Neuronal stem cell (in vitro differentiated cells): Measurements from ENCODE around the gene LCLAT1.

Source experiments
- DNase-seq: peaks from one replicate; pipeline ENCODE4 v3.0.0-alpha.2; 2013; ENCODE audit warnings: low spot score
- H2AFZ ChIP-seq: one replicate; pipeline ENCODE4 v1.6.1; 2013; ENCODE audit warnings: mild to moderate bottlenecking, low read length, inconsistent platforms
- H2AK5ac ChIP-seq: 2 replicates; pipeline ENCODE4 v1.6.1; 2013; ENCODE audit warnings: low read depth, mild to moderate bottlenecking, inconsistent platforms, low read length, moderate library complexity, mixed read lengths
- H2BK120ac ChIP-seq: 2 replicates; pipeline ENCODE4 v1.6.1; 2013; ENCODE audit warnings: low read depth, mild to moderate bottlenecking, inconsistent platforms, low read length, moderate library complexity, mixed read lengths
- H2BK12ac ChIP-seq: one replicate; pipeline ENCODE4 v1.6.1; 2013; ENCODE audit warnings: low read length, inconsistent platforms
- H2BK15ac ChIP-seq: 2 replicates; pipeline ENCODE4 v1.6.1; 2013; ENCODE audit warnings: mild to moderate bottlenecking, low read length, inconsistent platforms, mixed read lengths
- H2BK5ac ChIP-seq: one replicate; pipeline ENCODE4 v1.6.1; 2013; ENCODE audit warnings: inconsistent platforms, mild to moderate bottlenecking, low read length, moderate library complexity
- H3K14ac ChIP-seq: one replicate; pipeline ENCODE4 v1.6.1; 2013; ENCODE audit warnings: low read length, inconsistent platforms
- H3K18ac ChIP-seq: 2 replicates; pipeline ENCODE4 v1.6.1; 2013; ENCODE audit warnings: low read length, inconsistent platforms
- H3K23ac ChIP-seq: 2 replicates; pipeline ENCODE4 v1.6.1; 2013; ENCODE audit warnings: low read depth, mild to moderate bottlenecking, mixed read lengths, low read length, inconsistent platforms; ENCODE audit not compliant: poor library complexity
- H3K27ac ChIP-seq: replicated peaks from 3 replicates; pipeline ENCODE4 v1.5.1; 2013; ENCODE audit warnings: low read length, inconsistent platforms
- H3K27me3 ChIP-seq, 3 experiments: 2 replicates each; pipeline ENCODE4 v1.6.1; 2013; ENCODE audit warnings: low read length in 3 of 3, mild to moderate bottlenecking in 2 of 3, inconsistent platforms in 1 of 3, low read depth in 1 of 3, mixed read lengths in 1 of 3, moderate library complexity in 1 of 3; ENCODE audit not compliant: control insufficient read depth in 3 of 3, insufficient read depth in 3 of 3
- H3K36me3 ChIP-seq, 2 donors: replicated peaks in 1 of 2; 2 replicates each; pipeline ENCODE4 v1.6.1; 2013; ENCODE audit warnings: low read length in 2 of 2; ENCODE audit not compliant: control insufficient read depth in 2 of 2, insufficient read depth in 2 of 2
- H3K4ac ChIP-seq: 2 replicates; pipeline ENCODE4 v1.6.1; 2013; ENCODE audit warnings: inconsistent platforms, mild to moderate bottlenecking, low read length, moderate library complexity
- H3K4me1 ChIP-seq, 2 donors: 1 replicate in 1 of 2; 2 replicates in 1 of 2; pipeline ENCODE4 v1.6.1; 2013; ENCODE audit warnings: low read length in 2 of 2, low read depth in 1 of 2; ENCODE audit not compliant: control insufficient read depth in 2 of 2, insufficient read depth in 1 of 2
- H3K4me2 ChIP-seq: one replicate; pipeline ENCODE4 v1.6.1; 2013; ENCODE audit warnings: mild to moderate bottlenecking, low read length, inconsistent platforms; ENCODE audit not compliant: insufficient read depth, poor library complexity, severe bottlenecking
- H3K4me3 ChIP-seq, 2 donors: 2 replicates each; pipeline ENCODE4 v1.5.1; 2013; ENCODE audit warnings: low read length in 2 of 2, mild to moderate bottlenecking in 2 of 2, inconsistent platforms in 1 of 2, moderate library complexity in 1 of 2
- H3K79me1 ChIP-seq: one replicate; pipeline ENCODE4 v1.6.1; 2013; ENCODE audit warnings: low read depth, mild to moderate bottlenecking, inconsistent platforms, low read length, moderate library complexity
- H3K9ac ChIP-seq: one replicate; pipeline ENCODE4 v1.6.1; 2013; ENCODE audit warnings: mild to moderate bottlenecking, low read depth, low read length, inconsistent platforms; ENCODE audit not compliant: poor library complexity
- H3K9me3 ChIP-seq, 2 donors: replicated peaks in 1 of 2; 2 replicates each; pipeline versions ENCODE3 to v1.6.1; 2013; ENCODE audit warnings: low read length in 2 of 2, mild to moderate bottlenecking in 2 of 2, inconsistent platforms in 1 of 2, low read depth in 1 of 2, mixed read lengths in 1 of 2, moderate library complexity in 1 of 2; ENCODE audit not compliant: control insufficient read depth in 2 of 2, insufficient read depth in 1 of 2
- H4K8ac ChIP-seq: one replicate; pipeline ENCODE4 v1.6.1; 2013; ENCODE audit warnings: low read depth, mild to moderate bottlenecking, inconsistent platforms, low read length, moderate library complexity
- H4K91ac ChIP-seq: one replicate; pipeline ENCODE4 v1.6.1; 2013; ENCODE audit warnings: low read length, low read depth, mild to moderate bottlenecking, inconsistent platforms; ENCODE audit not compliant: poor library complexity
- WGBS, 2 donors: extraction: QIAGEN DNeasy Blood & Tissue Kit; methylation state at CpG; one replicate each; pipeline ENCODE4 v1.1.7; 2013; ENCODE audit warnings: missing lambda C conversion rate in 2 of 2, mixed read lengths in 1 of 2; ENCODE audit not compliant: insufficient read length in 2 of 2, insufficient replicate concordance in 1 of 2; ENCODE audit errors: extremely low coverage in 2 of 2; 5-methylcytosine and 5-hydroxymethylcytosine counted together

LCLAT1 gene

GRCh38 chr2:30655660-30656059, 208.6 kb downstream of the LCLAT1 start:
- Histone ChIP-seq H3K79me1 (no peaks in the 10 kb centered on the region), H2BK5ac (no peak overlapping the region), H2BK12ac (no peak overlapping the region), H3K4me1 (peaks cover 0 to 3% of the 10 kb centered on the region in 2 donors), H4K8ac (no peak overlapping the region), H3K18ac (no peak overlapping the region), H3K27ac (no peak overlapping the region), H3K4ac (no peak overlapping the region), H3K9ac (no peak overlapping the region), H3K14ac (no peak overlapping the region), H3K27me3 (no peaks in the 10 kb centered on the region), H3K9me3 (no peaks in the 10 kb centered on the region), H2AK5ac (no peak overlapping the region), H2BK15ac (no peak overlapping the region), H4K91ac (no peak overlapping the region), H3K4me3 (no peak overlapping the region), H2AFZ (no peak overlapping the region), H3K4me2 (no peak overlapping the region), H2BK120ac (no peak overlapping the region), H3K23ac (no peak overlapping the region), H3K36me3 (no peaks in the 10 kb centered on the region)
- no CpG with 5 or more reads among the region's 5 CpGs for WGBS, 2 donors
- DNase-seq, result no peak

- no peak for DNase-seq
- Histone ChIP-seq H4K91ac (no peak overlapping the region), H2BK5ac (no peak overlapping the region), H3K27ac (no peak overlapping the region), H3K4me3 (no peak overlapping the region), H3K36me3 (no peaks in the 10 kb centered on the region), H2AFZ (no peak overlapping the region), H3K4ac (no peak overlapping the region), H3K9ac (no peak overlapping the region), H2BK15ac (no peak overlapping the region), H2AK5ac (no peak overlapping the region), H3K79me1 (no peaks in the 10 kb centered on the region), H3K9me3 (no peaks in the 10 kb centered on the region), H3K4me1 (peaks cover 0 to 3% of the 10 kb centered on the region in 2 donors), H3K18ac (no peak overlapping the region), H3K14ac (no peak overlapping the region), H4K8ac (no peak overlapping the region), H3K27me3 (no peaks in the 10 kb centered on the region), H3K23ac (no peak overlapping the region), H3K4me2 (no peak overlapping the region), H2BK120ac (no peak overlapping the region), H2BK12ac (no peak overlapping the region)
- no CpG with 5 or more reads among the region's 4 CpGs for WGBS, 2 donors
Measured at GRCh38 chr2:30656079-30656478, 209.0 kb downstream of the LCLAT1 start.

DNA sequence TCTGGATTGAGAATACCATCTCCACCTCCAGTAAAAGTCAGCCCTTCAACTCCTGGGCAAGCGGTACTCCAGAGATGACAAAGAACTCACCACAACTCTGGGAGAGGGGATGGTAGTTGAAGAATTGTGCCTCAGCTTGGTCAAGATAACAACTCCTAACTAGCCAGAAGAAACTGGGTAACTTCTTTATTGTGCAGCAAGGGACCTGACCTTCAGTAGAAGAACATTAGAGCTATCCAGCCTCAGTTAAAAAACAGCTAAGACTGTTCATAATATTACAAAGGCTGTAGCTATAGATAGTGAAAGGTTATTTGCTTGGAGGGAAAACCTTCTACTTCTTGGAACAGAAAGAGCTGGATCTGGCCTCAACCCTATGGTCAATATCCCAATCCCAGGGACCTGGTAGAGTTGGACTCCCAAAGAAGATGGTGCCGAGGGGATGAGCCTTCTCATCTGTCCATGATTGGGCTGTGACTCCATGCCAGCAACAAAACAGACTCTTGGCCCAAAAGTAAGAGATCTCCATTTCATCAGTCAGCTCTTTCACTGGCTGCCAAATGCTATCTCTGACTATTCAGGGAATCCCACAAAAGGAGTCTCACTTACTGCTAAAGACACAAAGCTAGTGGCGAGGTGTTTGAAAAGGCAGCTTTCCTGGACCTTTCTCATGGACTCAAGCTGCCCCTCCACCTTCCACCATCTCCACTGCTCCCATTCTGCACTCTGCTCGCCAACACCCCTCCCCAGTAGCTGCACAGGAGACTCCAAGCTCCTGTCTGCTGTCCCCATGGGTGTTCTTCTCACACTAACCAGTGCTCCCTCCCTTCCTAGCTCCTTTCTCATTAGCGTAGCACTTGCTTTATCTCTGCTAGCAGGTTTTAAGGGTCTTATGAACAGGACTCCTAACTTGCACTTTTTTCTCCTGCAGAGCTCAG, 214.4 kb downstream of the LCLAT1 start:
- DNase-seq, result no peak
- H2BK12ac ChIP-seq, result no peak overlapping the region
- no peak overlapping the region for H3K9ac ChIP-seq
- no peak overlapping the region for H2BK120ac ChIP-seq
- no peaks in the 10 kb centered on the region for H3K36me3 ChIP-seq
- no peak overlapping the region for H3K14ac ChIP-seq
- H3K27me3 ChIP-seq, result no peaks in the 10 kb centered on the region
- H4K91ac ChIP-seq, result no peak overlapping the region
- H3K4me2 ChIP-seq, result no peak overlapping the region
- H2AFZ ChIP-seq, result no peak overlapping the region
- H3K79me1 ChIP-seq, result no peaks in the 10 kb centered on the region
- no peaks in the 10 kb centered on the region for H3K9me3 ChIP-seq
- no peak overlapping the region for H3K4ac ChIP-seq
- no peak overlapping the region for H3K23ac ChIP-seq
- H2AK5ac ChIP-seq, result no peak overlapping the region
- no peak overlapping the region for H3K4me3 ChIP-seq
- no peak overlapping the region for H3K27ac ChIP-seq
- H3K18ac ChIP-seq, result no peak overlapping the region
- no peak overlapping the region for H2BK15ac ChIP-seq
- H4K8ac ChIP-seq, result no peak overlapping the region
- H3K4me1 ChIP-seq, result peaks cover 0 to 2% of the 10 kb centered on the region in 2 donors
- no peak overlapping the region for H2BK5ac ChIP-seq
- WGBS, 2 donors, result no CpG with 5 or more reads among the region's 5 CpGs

DNA sequence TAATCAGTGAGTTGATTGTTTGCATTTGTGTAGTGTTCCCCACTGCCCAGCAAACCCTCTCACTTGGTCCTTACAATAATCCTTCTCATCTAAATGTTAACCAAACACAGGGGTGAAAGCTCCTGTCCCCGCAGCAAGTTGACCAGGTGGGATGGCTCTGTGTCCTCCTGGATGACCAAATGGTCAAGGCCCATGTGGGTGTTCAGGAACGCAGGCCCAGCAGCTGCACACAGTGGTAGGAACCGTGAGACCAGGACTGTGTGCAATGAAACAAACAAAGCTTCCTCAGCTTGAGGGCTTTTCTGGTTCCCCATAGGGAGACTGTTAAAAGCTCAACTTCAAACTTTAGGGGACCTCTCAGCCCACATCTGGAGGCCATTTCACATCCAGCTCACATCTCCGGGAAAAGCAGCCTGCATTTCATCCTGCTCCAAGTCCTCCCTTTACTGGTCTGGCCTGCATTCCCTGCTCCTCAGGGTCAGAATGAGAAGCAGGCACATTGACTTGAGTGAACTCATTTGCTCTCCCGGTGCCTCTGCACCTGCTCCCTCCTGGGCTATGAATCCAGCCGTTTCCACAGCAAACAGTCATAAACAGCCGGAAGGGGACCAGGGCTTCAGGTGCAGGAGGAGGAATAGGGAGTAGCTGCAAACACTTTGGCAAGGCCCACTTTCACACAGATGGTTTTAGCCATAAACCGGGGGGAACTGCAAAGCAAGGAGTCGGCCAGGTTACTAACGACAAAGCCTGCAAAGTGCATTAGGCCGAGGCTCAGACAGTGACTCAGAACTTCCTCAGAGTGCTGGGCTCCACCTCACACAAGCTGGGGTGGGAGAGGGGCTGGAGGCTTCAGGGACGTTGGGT, 215.5 kb downstream of the LCLAT1 start:
- Histone ChIP-seq H2BK120ac (no peak overlapping the region), H4K8ac (no peak overlapping the region), H3K4me3 (no peak overlapping the region), H2AK5ac (no peak overlapping the region), H3K27ac (no peak overlapping the region), H3K79me1 (no peaks in the 10 kb centered on the region), H3K4me1 (peaks cover 0 to 2% of the 10 kb centered on the region in 2 donors), H3K4ac (no peak overlapping the region), H3K9ac (no peak overlapping the region), H3K4me2 (no peak overlapping the region), H2BK15ac (no peak overlapping the region), H3K18ac (no peak overlapping the region), H3K36me3 (no peaks in the 10 kb centered on the region), H3K27me3 (no peaks in the 10 kb centered on the region), H4K91ac (no peak overlapping the region), H2BK12ac (no peak overlapping the region), H3K14ac (no peak overlapping the region), H2BK5ac (no peak overlapping the region), H3K23ac (no peak overlapping the region), H3K9me3 (no peaks in the 10 kb centered on the region), H2AFZ (no peak overlapping the region)
- WGBS, 2 donors, result no CpG with 5 or more reads among the region's 12 CpGs
- no peak for DNase-seq
